Muscle of leg (tissue), 11 donors: ENCODE results near the gene HSBP1. TPM values are rescaled to one million over a fixed set of nuclear protein-coding genes. Genes with fewer than 3 reads are reported as not detected.

ENCODE experiments used
- DNase-seq: peaks from one replicate; pipeline ENCODE4 v3.0.0; 2013
- H3K27ac ChIP-seq: one replicate; pipeline ENCODE4 v1.5.1; 2013; ENCODE audit warnings: mild to moderate bottlenecking, low read length, control low read depth
- H3K27me3 ChIP-seq: one replicate; pipeline ENCODE4 v1.6.1; 2013; ENCODE audit warnings: low read length; ENCODE audit not compliant: control insufficient read depth, insufficient read depth
- H3K36me3 ChIP-seq: one replicate; pipeline ENCODE4 v1.6.1; 2013; ENCODE audit warnings: low read length; ENCODE audit not compliant: control insufficient read depth, insufficient read depth
- H3K4me1 ChIP-seq: one replicate; pipeline ENCODE4 v1.6.1; 2013; ENCODE audit warnings: low read length; ENCODE audit not compliant: control insufficient read depth, insufficient read depth
- H3K4me3 ChIP-seq: one replicate; pipeline ENCODE4 v1.5.1; 2013; ENCODE audit warnings: low read length, control low read depth
- H3K9me3 ChIP-seq: replicated peaks from 2 replicates; pipeline ENCODE4 v1.6.1; 2013; ENCODE audit warnings: low read depth, low read length; ENCODE audit not compliant: control insufficient read depth
- WGBS: methylation state at CpG from one replicate; pipeline ENCODE4 v1.1.5; 2013; ENCODE audit warnings: missing lambda C conversion rate; ENCODE audit not compliant: insufficient coverage; 5-methylcytosine and 5-hydroxymethylcytosine counted together
- polyA plus RNA-seq, 8 donors: library from polyadenylated mRNA; unstranded; fragments of 120-200 nt; gene quantifications; one replicate each; pipeline versions ENCODE4 v1.2.1 to v1.2.3, GENCODE V29; 2013; ENCODE audit warnings: inconsistent platforms in 1 of 8, low replicate concordance in 1 of 8; ENCODE audit not compliant: insufficient read length in 8 of 8, insufficient read depth in 1 of 8
- total RNA-seq: library from RNA; stranded (reverse); fragments of 120-200 nt; gene quantifications from one replicate; pipeline ENCODE4 v1.2.4, GENCODE V29; 2013

HSBP1 gene
- total and polyA plus RNA-seq, 9 donors, result 116 to 139 (median 125) TPM

DNA sequence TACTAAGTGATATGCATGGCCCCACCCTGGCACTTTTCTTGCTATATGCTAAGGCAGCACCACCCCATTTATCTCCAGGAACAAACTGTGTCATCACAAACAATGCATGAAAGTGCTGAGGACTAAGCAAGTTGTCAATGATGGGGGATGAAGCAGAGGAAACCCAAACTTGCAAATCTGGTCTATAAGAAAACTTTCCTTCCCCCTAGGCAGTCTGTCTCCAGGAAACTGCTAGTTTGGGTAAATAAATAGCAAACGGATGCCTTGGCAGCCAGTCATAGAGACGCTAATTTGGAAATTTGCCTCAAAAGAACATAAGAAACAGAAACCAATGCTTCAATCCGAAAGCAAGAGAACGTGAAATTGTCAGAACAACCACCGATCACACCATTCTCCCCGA, 5.6 kb upstream of the HSBP1 start:
- no peaks in the 10 kb centered on the region for H3K9me3 ChIP-seq
- no peaks in the 10 kb centered on the region for H3K36me3 ChIP-seq
- peak; percentile 92 for DNase-seq
- H3K4me3 ChIP-seq, result no peak overlapping the region
- H3K27me3 ChIP-seq, result no peaks in the 10 kb centered on the region
- no CpG with 5 or more reads among the region's 6 CpGs for WGBS
- peaks cover 8% of the 10 kb centered on the region for H3K4me1 ChIP-seq
- H3K27ac ChIP-seq, result peak overlapping the region; percentile 65

DNA sequence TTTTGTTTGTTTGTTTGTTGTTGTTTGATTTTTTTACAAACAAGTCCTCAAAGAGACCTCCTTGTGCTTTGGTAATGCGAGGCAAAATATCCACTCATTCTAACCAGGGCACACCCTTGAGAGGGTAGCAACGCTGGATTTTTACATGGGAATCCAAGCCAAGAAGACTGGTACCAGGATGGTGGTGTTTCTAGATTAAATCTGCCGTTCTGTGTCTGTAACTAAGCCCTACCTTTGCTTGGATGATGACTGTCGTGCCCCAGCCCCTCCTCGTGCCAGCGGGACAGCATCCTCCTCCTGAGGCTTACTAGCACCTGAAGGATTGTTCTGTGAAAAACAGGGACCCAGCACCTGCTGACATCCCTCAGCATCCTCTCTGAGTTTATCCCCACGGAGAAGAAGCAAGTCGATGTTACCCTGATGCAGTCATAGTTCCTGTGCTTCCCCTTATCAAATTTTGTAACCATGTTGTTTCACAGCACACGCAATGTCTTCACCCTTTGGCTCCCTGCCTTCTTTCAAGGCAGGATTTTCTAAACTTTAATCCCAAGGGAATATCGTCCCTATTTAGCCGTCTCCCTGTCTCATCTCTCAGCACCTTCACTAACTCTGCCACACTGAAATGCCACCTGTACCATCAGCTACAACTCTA, 5.1 kb upstream of the HSBP1 start:
- H3K27me3 ChIP-seq, result no peaks in the 10 kb centered on the region
- no peak for DNase-seq
- H3K9me3 ChIP-seq, result no peaks in the 10 kb centered on the region
- H3K36me3 ChIP-seq, result no peaks in the 10 kb centered on the region
- H3K4me1 ChIP-seq, result peaks cover 8% of the 10 kb centered on the region
- H3K4me3 ChIP-seq, result no peak overlapping the region
- 48% methylated on average over 8 of the region's 11 CpGs for WGBS
- peak overlapping the region; percentile 65 for H3K27ac ChIP-seq

DNA sequence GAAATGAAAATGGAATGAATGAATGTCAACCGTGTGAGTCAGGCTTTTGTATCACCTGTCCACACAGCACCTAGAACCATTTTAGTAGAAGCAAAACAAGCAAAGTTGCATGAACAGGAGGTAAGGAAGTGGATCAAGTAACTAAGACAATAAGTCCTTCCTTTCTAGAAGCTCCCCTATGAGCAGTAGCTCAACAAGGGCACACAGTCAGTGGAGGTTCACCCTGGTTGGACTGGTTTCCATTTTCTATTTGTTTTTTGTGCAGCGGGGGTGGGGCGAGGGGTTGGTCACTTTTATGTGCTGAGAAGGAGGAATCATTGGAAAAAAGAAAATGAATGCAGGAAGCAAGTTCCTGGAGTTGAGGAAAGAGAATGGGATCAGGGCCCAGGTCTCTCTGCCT, 4.0 kb upstream of the HSBP1 start:
- DNase-seq, result no peak
- Histone ChIP-seq H3K27me3 (no peaks in the 10 kb centered on the region), H3K4me3 (no peak overlapping the region), H3K9me3 (no peaks in the 10 kb centered on the region), H3K36me3 (no peaks in the 10 kb centered on the region), H3K4me1 (peaks cover 12% of the 10 kb centered on the region), H3K27ac (no peak overlapping the region)
- 88% methylated on average over 2 of the region's 3 CpGs for WGBS

DNA sequence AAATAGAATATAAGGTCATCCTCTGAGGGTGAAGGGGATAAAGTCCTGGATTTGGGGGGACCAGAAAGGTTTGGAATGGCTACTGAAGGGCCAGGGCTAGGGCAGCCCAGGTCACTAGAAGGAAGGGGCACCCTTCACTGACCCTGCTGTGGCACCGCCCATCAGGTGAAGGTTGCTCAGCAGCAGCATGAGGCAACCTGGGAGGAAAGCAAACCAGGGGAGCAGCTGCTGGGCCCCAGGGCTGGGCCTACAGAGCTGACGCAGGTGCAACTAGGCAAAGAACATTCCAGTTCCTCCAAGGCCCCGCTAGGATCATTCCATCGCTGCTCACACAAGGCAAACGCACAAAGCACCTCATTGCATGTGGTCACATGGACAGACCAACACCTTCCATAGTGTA, 3.4 kb upstream of the HSBP1 start:
- Histone ChIP-seq H3K36me3 (no peaks in the 10 kb centered on the region), H3K27ac (no peak overlapping the region)
- 76% methylated on average over 2 of the region's 5 CpGs for WGBS

DNA sequence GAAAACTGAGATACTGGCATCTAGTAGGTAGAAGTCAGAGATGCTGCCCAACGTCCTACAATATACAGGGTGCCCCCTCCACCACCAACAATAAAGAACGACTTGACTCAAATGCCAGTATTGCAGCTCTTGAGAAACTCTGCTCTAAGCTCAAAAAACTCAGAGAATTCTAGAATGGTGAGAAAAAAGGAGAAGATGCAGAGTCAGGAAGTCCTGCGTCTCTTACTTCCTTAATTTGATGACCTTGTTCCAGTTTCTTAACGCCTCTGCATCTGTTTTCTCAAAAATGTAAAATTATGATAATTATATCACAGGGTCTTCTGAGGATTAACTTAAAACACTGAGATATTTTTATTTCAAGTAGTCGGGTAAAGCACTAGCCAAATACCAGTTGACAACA, 1.7 kb upstream of the HSBP1 start:
- no peak overlapping the region for H3K27ac ChIP-seq

More for the DNA sequence above, 3.4 kb upstream of the HSBP1 start:
- no peak for DNase-seq
- Histone ChIP-seq H3K4me1 (peaks cover 16% of the 10 kb centered on the region), H3K27me3 (no peaks in the 10 kb centered on the region), H3K4me3 (no peak overlapping the region), H3K9me3 (no peaks in the 10 kb centered on the region)

DNA sequence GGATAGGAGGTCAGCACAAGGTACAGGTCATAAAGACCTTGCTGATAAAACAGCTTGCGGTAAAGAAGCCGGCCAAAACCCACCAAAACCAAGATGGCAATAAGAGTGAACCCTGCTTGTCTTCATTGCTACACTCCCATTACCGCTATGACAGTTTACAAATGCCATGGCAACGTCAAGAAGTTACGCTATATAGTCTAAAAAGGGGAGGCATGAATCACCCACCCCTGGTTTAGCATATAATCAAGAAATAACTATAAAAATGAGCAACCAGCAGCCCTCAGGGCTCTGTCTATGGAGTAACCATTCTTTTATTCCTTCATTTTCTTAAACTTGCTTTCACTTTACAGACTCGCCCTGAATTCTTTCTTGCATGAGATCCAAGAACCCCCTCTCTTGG, 1.0 kb upstream of the HSBP1 start:
- Histone ChIP-seq H3K4me1 (peaks cover 16% of the 10 kb centered on the region), H3K36me3 (peaks cover 6% of the 10 kb centered on the region), H3K4me3 (no peak overlapping the region), H3K9me3 (no peaks in the 10 kb centered on the region), H3K27me3 (no peaks in the 10 kb centered on the region), H3K27ac (no peak overlapping the region)
- 71% methylated on average over 1 of the region's 6 CpGs for WGBS
- no peak for DNase-seq

More for the DNA sequence above, 1.7 kb upstream of the HSBP1 start:
- Histone ChIP-seq H3K27me3 (no peaks in the 10 kb centered on the region), H3K4me3 (no peak overlapping the region), H3K9me3 (no peaks in the 10 kb centered on the region), H3K36me3 (peaks cover 6% of the 10 kb centered on the region), H3K4me1 (peaks cover 16% of the 10 kb centered on the region)
- DNase-seq, result peak; percentile 50
- WGBS, result no CpG with 5 or more reads among the region's 5 CpGs

DNA sequence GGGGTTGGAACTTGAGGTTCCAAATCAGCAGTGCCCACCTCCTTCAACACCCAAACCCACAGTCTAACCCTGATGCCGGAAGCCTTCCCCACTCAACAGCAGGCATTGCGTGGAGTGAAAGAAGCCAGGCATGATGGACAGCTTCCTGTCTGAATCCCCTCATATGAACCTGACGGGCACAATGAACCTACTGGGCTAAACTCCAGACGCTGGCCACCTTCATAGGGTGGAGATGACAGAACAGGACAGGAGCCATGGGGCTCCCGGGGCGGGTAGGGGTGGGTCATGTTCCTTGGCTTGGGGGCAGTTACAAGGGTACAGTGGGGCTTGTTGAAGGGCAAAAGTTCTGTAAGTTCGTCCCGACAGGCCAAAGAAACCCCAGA, 460 bp upstream of the HSBP1 start:
- peak overlapping the region; percentile 49 for H3K27ac ChIP-seq
- H3K27me3 ChIP-seq, result no peaks in the 10 kb centered on the region
- no peak for DNase-seq
- peaks cover 13% of the 10 kb centered on the region for H3K4me1 ChIP-seq
- no peaks in the 10 kb centered on the region for H3K9me3 ChIP-seq
- 94% methylated on average over 4 of the region's 8 CpGs for WGBS
- peaks cover 6% of the 10 kb centered on the region for H3K36me3 ChIP-seq
- H3K4me3 ChIP-seq, result peak overlapping the region; percentile 56

DNA sequence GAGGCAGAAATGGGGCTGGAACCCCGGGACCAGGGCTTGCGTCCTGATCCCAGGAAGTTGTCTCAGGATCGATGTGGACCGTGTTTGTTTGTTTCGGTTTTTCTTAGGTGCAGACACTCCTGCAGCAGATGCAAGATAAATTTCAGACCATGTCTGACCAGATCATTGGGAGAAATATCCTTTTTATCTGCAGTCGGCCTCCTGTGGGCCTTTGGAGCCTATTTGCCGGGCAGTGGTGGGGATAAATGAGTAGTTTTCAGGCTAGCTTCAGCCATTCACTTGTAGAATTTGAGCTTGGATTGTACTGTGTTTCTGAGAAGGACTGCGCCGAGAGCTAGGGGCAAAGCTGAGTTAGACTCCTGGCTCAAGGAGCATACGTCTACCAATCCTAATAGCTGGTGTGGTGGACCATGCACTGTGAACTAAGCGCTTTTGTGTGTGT, 816 bp downstream of the HSBP1 start:
- H3K36me3 ChIP-seq, result peaks cover 6% of the 10 kb centered on the region
- peak overlapping the region; percentile 56 for H3K4me3 ChIP-seq
- no peaks in the 10 kb centered on the region for H3K27me3 ChIP-seq
- WGBS, result 14% methylated on average over 11 of the region's 11 CpGs
- H3K27ac ChIP-seq, result peak overlapping the region; percentile 15
- DNase-seq, result no peak
- no peaks in the 10 kb centered on the region for H3K9me3 ChIP-seq
- peaks cover 8% of the 10 kb centered on the region for H3K4me1 ChIP-seq

DNA sequence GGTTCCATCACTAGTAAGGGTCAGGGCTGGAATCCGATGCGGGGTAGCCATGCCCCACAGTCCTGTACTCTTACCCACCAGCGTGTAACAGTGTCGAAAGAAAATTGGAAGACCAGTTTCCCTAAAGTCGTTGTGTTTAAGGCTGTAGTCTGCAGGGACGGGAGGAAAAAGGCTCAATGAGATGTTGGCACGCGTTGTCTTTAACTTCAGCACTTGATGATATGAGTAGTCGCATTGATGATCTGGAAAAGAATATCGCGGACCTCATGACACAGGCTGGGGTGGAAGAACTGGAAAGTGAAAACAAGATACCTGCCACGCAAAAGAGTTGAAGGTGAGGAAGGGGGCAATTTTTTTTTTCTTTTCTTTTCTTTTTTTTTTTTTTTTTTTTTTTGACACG, 1.3 kb downstream of the HSBP1 start:
- no peak for DNase-seq
- WGBS, result 79% methylated on average over 5 of the region's 13 CpGs
- Histone ChIP-seq H3K27ac (no peak overlapping the region), H3K4me1 (peaks cover 9% of the 10 kb centered on the region), H3K27me3 (no peaks in the 10 kb centered on the region), H3K36me3 (peaks cover 6% of the 10 kb centered on the region), H3K4me3 (peak overlapping the region; percentile 56), H3K9me3 (no peaks in the 10 kb centered on the region)

DNA sequence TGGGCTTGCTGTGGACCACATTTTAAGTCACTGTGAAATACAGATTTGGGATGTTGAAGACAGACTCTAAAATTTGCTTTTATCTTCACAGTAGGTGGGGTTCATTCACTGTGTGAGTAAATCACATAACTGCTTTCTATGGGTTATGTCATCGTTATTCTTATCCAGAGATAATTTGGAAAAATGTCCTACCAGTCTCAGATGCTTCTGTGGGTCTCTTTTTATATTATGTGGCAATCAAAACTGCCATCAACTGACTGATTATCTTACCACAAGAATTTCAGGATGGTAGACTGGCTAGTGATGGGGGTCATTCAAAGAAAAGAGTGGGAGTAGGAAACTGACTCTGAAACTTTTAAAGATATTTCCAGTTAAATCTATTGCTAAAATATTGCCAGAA, 3.1 kb downstream of the HSBP1 start:
- WGBS, result no CpG with 5 or more reads among the region's 1 CpG
- no peak for DNase-seq
- no peak overlapping the region for H3K27ac ChIP-seq
- peaks cover 15% of the 10 kb centered on the region for H3K4me1 ChIP-seq
- no peaks in the 10 kb centered on the region for H3K9me3 ChIP-seq
- no peak overlapping the region for H3K4me3 ChIP-seq
- H3K36me3 ChIP-seq, result peaks cover 6% of the 10 kb centered on the region
- H3K27me3 ChIP-seq, result no peaks in the 10 kb centered on the region
